Heart left ventricle (tissue), 13 donors: ENCODE measurements around the gene RTL10.

ENCODE experiments used
- CTCF ChIP-seq, 12 donors: fragments of 200-600 bp; sonication (generic) in 4 of 12; IDR thresholded peaks; one replicate each; pipeline versions ENCODE4 v1.5.0 to v1.8.0; 2018 to 2022; ENCODE audit warnings: antibody characterized with exemption in 12 of 12, mild to moderate bottlenecking in 5 of 12
- POLR2A ChIP-seq, 2 donors: fragments of 450-650 bp; IDR thresholded peaks; one replicate each; pipeline ENCODE4 v1.6.1; 2017; ENCODE audit warnings: antibody characterized with exemption in 2 of 2, mild to moderate bottlenecking in 2 of 2, moderate library complexity in 2 of 2
- donor health status: ischemic (EF 13 %, LVEDD 7.1; RV severe dilation, severe dysfunction).
- donor health status: DM: no; HTN: yes; CAD: no.
- donor health status: DM: no; HTN: no; CAD: no.
- donor health status: ischemic (EF 25% LVEDD 6.9; RV normal size, moderate dysfunction).
- donor health status: ischemic (EF 25% LVEDD 5.7; RV mildly dilated, moderate dysfunction).
- donor health status: ischemic (EF 35%, LVEDD 5.7; RV mildly dilated, moderate dysfunction).
- donor health status: nonischemic (EF 11% LVEDD 7.7; RV severe dilation, severe dysfunction).
- donor health status: DM: yes; HTN: yes; CAD: no.
- donor health status: PGD.
- donor health status: ischemic (EF 29% LVEDD 5.4; RV normal size, mild dysfunction).
- donor health status: nonischemic (EF 23%, LVEDD 6.1; RV moderate dilation, normal function).

- no peak for TF ChIP-seq CTCF (IDR thresholded peaks at IDR 0.05)
- no peak for TF ChIP-seq POLR2A (IDR thresholded peaks at IDR 0.05)
Measured at GRCh38 chr22:19808873-19809478, 45.7 kb downstream of the RTL10 start.
